DOHH2 (cell line): ENCODE measurements around the gene HOXD8.

Experiments used
- H3F3A ChIP-seq: fragments of 200-600 bp; sonication (generic), shearing (Covaris generic); 2 replicates; pipeline ENCODE4 v1.6.0; 2016; ENCODE audit warnings: antibody characterized with exemption, mild to moderate bottlenecking; ENCODE audit not compliant: control insufficient read depth, insufficient read depth
- H3K27ac ChIP-seq: fragments of 200-600 bp; sonication (generic); 2 replicates; pipeline ENCODE4 v1.5.1; 2014; ENCODE audit warnings: low read depth, mild to moderate bottlenecking, low read length, moderate library complexity
- H3K27me3 ChIP-seq: fragments of 200-600 bp; sonication (generic); 2 replicates; pipeline ENCODE4 v1.6.1; 2014; ENCODE audit warnings: mild to moderate bottlenecking, low read length, mixed read lengths; ENCODE audit not compliant: control insufficient read depth
- H3K36me3 ChIP-seq: fragments of 200-600 bp; sonication (generic); 2 replicates; pipeline ENCODE4 v1.6.1; 2014; ENCODE audit warnings: mild to moderate bottlenecking, low read length, moderate library complexity, mixed read lengths; ENCODE audit not compliant: control insufficient read depth
- H3K4me1 ChIP-seq: fragments of 200-600 bp; sonication (generic); 2 replicates; pipeline ENCODE4 v1.6.1; 2014; ENCODE audit warnings: mild to moderate bottlenecking, low read length, mixed read lengths; ENCODE audit not compliant: control insufficient read depth
- H3K4me2 ChIP-seq: fragments of 200-600 bp; sonication (generic); 2 replicates; pipeline ENCODE4 v1.6.0; 2014; ENCODE audit warnings: mild to moderate bottlenecking, low read length, moderate library complexity
- H3K4me3 ChIP-seq: fragments of 200-600 bp; sonication (generic); 2 replicates; pipeline ENCODE4 v1.5.1; 2014; ENCODE audit warnings: mild to moderate bottlenecking, low read length, mixed read lengths
- H3K79me2 ChIP-seq: fragments of 200-600 bp; sonication (generic); 2 replicates; pipeline ENCODE4 v1.6.1; 2014; ENCODE audit warnings: mild to moderate bottlenecking, low read length, mixed read lengths; ENCODE audit not compliant: control insufficient read depth
- H3K9me2 ChIP-seq: fragments of 200-600 bp; sonication (generic); replicated peaks from 2 replicates; pipeline ENCODE4 v1.6.1; 2014; ENCODE audit warnings: mild to moderate bottlenecking, low read length, mixed read lengths; ENCODE audit not compliant: control insufficient read depth
- H3K9me3 ChIP-seq: fragments of 200-600 bp; sonication (generic); 2 replicates; pipeline ENCODE4 v1.6.1; 2014; ENCODE audit warnings: antibody characterized with exemption, low read length, mixed read lengths; ENCODE audit not compliant: control insufficient read depth, insufficient read depth
- H4K20me1 ChIP-seq: fragments of 200-600 bp; sonication (generic); 2 replicates; pipeline ENCODE4 v1.6.0; 2014; ENCODE audit warnings: low read depth, mild to moderate bottlenecking, antibody characterized with exemption, low read length, moderate library complexity; ENCODE audit not compliant: control insufficient read depth, insufficient read depth
- CTCF ChIP-seq: fragments of 200-600 bp; sonication (generic); IDR thresholded peaks from one replicate; pipeline ENCODE4 v1.5.1; 2014; ENCODE audit warnings: antibody characterized with exemption, mild to moderate bottlenecking, low read depth, low read length; ENCODE audit not compliant: poor library complexity, severe bottlenecking
- EZH2phosphoT487 ChIP-seq: fragments of 200-600 bp; sonication (generic); IDR thresholded peaks from 2 replicates; pipeline ENCODE4 v1.6.1; 2017; ENCODE audit warnings: borderline replicate concordance, mild to moderate bottlenecking, antibody characterized with exemption, low read length, moderate library complexity, mixed read lengths

HOXD8 gene

GRCh38 chr2:176127774-176128072 lies 1.8 kb upstream of the HOXD8 start:
- no peaks in the 10 kb centered on the region for H3F3A ChIP-seq
- no peaks in the 10 kb centered on the region for H3K9me2 ChIP-seq
- no peaks in the 10 kb centered on the region for H4K20me1 ChIP-seq
- H3K4me1 ChIP-seq: no peaks in the 10 kb centered on the region
- H3K9me3 ChIP-seq: no peaks in the 10 kb centered on the region
- H3K4me3 ChIP-seq: no peak overlapping the region
- H3K4me2 ChIP-seq: no peak overlapping the region
- H3K27ac ChIP-seq: no peak overlapping the region
- H3K79me2 ChIP-seq: no peaks in the 10 kb centered on the region
- peaks cover 11% of the 10 kb centered on the region; the same call in 1 of the 2 replicates for H3K27me3 ChIP-seq
- H3K36me3 ChIP-seq: no peaks in the 10 kb centered on the region
- TF ChIP-seq EZH2phosphoT487 (no peak), CTCF (no peak)

DNA sequence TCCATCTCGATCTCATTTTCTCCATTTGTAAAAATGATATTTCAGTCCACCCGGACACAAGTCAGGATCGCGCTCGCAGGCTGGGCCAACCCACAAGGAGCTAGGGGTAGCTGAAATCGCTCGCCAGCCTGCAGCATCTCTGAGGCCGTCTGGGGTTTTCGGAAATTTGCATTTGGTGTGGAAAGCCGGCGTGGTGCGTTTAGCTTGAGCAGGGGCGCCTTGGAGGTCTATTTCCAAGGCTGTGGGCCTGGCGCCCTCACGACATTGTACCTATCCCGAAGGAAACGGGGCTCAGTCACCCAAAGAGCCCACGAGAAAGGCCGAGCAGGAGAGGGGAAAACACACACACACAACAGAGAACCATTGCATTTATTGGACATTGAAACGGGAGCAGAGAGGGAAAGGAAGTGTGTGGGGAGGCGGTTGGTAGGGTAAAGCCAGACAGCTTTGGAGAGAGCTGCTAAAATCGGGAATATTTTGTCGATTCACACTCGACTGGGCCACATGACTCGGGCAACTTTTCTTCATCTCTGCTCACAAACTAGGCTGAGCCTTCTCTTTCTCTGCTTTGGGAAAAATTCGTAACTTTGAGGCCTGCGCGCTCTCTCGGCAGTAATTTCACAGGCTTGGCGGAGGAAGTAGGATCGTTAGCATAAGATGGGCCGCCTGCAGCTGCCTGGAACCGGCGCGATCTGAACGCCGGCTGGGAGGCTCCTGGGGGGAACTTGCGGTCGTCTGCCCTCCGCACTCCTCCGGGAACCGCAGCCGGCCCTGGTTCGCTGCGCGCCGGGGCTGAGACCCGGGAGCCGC lies 1.1 kb upstream of the HOXD8 start:
- Histone ChIP-seq H3K9me3 (no peaks in the 10 kb centered on the region), H3K36me3 (no peaks in the 10 kb centered on the region), H3F3A (no peaks in the 10 kb centered on the region), H3K9me2 (no peaks in the 10 kb centered on the region), H3K27ac (no peak overlapping the region), H4K20me1 (no peaks in the 10 kb centered on the region), H3K4me1 (no peaks in the 10 kb centered on the region), H3K27me3 (peaks cover 11% of the 10 kb centered on the region; the same call in 1 of the 2 replicates), H3K4me2 (no peak overlapping the region), H3K79me2 (no peaks in the 10 kb centered on the region), H3K4me3 (no peak overlapping the region)
- no peak for TF ChIP-seq CTCF
- no peak for TF ChIP-seq EZH2phosphoT487

GRCh38 chr2:176129813-176130146 lies 275 bp downstream of the HOXD8 start:
- TF ChIP-seq CTCF: no peak
- no peak for TF ChIP-seq EZH2phosphoT487
- Histone ChIP-seq H3K27me3 (peaks cover 17% of the 10 kb centered on the region), H3K4me1 (no peaks in the 10 kb centered on the region), H3K27ac (no peak overlapping the region), H3K36me3 (no peaks in the 10 kb centered on the region), H3K4me3 (no peak overlapping the region), H4K20me1 (no peaks in the 10 kb centered on the region), H3F3A (no peaks in the 10 kb centered on the region), H3K9me2 (no peaks in the 10 kb centered on the region), H3K4me2 (no peak overlapping the region), H3K79me2 (no peaks in the 10 kb centered on the region), H3K9me3 (no peaks in the 10 kb centered on the region)
